NCI-H2227 treated with DMSO at 0.1 percent for 48 hours (cell line): ENCODE measurements around the gene ASCC1.
"Not testable (repeated sequence)": the region's sequence is repeated elsewhere in the genome, so short reads cannot be mapped to it uniquely, and the experiment has no call there.

ENCODE experiments used
- DNase-seq: peaks from one replicate; lab custom pipeline; 2025; lab: John Stamatoyannopoulos, UW

ASCC1 gene

DNA sequence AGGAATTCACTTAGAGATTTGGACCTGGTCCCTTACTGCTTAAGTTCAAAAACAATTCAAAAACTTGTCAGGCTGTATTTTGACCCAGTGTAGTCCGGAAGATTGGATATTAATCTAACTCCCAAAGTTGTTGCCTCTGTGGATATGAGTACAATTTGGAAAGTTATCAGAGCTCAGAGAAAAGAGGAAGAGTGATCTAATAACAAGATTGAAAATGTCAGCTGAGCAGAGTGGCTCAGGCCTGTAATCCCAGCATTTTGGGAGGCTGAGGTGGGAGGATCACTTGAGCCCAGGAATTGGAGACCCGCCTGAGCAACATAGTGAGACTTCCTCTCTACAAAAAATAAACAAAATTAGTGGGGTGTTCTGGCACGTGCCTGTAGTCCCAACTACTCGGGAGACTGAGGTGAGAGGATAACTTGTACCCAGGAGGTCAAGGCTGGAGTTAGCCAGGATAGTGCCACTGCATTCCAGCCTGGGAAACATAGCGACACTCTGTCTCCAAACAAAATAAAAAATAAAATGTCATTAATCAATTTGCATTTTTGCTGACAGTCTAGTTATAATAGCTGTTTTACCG, 3.2 kb upstream of the ASCC1 start:
- no peak for DNase-seq

DNA sequence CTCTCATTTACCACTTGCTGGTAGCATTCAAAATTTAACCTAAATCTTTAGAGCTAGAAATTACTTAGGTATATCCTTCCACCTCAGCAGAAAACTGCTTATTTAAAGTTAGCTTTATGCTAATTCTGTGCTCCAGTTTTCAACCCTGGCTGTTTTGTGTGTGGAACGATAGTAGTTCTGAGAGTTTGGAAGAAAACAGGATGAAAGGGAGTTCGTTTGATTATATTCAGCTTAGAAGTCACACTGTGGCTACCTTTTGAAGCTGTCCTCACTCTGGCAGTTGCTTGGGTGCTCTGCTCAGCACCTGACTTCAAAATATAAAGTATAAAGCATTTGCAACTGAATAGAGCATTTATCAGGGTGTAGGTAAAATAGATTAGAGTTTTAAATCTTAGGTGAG, 2.6 kb upstream of the ASCC1 start:
- no peak for DNase-seq

DNA sequence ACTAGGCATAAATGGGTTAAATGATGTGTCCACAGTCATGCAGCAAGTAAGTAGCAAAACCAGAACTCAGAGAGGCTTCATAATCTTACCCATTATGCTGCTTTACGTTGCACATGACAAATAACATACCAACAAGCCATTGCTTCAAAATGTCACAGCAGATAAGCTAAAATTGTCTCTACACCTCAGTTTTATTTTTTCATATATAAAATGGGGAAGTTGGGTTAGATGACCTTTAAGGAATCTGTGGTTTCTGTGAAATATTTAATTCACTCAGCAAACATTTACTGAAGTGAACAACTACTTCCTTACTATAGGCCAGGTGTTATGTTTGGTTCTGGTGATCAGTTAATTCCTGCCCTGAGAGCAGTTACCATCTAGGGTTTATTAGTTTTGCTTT, 2.2 kb upstream of the ASCC1 start:
- no peak for DNase-seq

DNA sequence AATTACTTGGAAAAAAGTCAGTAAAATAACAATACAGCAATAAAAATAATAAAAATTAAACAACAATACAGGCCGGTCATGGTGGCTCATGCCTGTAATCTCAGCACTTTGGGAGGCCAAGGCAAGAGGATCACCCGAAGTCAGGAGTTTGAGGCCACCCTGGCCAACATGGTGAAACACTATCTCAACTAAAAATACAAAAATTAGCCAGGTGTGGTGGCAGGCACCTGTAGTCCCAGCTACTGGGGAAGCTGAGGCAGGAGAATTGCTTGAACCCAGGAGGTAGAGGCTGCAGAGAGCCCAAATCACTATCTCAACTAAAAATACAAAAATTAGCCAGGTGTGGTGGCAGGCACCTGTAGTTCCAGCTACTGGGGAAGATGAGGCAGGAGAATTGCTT, 4.2 kb downstream of the ASCC1 start:
- DNase-seq = not testable (repeated sequence)

DNA sequence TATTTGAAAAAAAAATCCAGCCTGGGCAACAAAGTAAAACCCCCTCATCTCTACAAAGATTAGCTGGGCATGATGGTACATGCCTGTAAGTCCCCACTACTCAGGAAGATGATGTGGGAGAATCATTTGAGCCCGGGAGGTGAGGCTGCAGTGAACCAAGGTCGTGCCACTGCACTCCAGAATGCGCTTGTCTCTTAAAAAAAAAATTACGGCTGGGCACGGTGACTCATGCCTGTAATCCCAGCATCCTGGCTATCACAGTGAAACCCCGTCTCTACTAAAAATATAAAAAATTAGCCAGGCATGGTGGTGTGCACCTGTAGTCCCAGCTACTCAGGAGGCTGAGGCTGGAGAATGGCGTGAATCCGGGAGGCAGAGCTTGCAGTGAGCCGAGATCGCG, 4.7 kb downstream of the ASCC1 start:
- DNase-seq = not testable (repeated sequence)

DNA sequence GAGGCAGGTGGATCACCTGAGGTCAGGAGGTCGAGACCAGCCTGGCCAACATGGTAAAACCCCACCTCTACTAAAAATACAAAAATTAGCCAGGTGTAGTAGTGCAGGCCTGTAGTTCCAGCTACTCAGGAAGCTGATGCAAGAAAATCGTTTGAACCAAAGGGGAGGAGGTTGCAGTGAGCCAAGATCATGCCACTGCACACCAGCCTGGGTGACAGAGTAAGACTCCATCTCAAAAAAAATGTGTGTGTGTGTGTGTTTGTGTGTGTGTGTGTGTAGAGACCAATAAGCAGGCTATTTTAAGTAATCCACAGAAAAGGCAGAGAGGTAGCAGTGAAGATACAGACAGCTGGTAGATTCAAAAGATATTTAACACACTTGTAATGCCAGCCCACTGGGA, 7.5 kb downstream of the ASCC1 start:
- not testable (repeated sequence) for DNase-seq

DNA sequence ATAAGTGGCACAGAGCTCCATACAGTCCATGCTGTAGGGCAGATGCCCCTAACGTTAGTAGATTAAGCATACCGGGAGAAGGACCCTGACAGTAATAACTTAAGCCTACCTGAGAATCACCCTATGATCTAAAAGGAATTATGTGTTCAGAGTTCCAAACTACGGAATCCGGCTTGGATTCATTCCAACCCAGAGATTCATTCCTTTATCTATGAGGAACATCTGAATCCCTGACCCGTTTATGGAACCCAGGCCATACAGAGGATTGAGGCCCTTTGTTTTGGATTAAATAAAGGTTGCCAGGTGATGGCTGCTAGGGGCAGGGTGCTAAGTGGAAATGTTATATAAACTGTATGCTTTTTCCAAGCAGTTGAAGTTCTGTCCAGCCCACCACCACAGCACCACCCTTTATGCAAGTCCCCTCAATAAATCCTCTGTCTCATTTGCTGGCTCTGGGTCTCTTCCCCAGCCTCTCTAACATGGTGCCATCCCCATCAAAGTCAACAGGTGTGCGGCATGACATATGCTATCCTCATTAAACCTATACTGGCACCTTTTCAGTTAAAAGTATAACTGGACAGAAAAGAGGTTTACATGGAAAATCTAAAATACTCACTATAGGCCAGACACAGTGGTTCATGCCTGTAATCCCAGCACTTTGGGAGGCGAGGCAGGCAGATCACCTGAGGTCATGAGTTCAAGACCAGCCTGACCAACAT, 9.4 kb downstream of the ASCC1 start:
- DNase-seq = no peak

DNA sequence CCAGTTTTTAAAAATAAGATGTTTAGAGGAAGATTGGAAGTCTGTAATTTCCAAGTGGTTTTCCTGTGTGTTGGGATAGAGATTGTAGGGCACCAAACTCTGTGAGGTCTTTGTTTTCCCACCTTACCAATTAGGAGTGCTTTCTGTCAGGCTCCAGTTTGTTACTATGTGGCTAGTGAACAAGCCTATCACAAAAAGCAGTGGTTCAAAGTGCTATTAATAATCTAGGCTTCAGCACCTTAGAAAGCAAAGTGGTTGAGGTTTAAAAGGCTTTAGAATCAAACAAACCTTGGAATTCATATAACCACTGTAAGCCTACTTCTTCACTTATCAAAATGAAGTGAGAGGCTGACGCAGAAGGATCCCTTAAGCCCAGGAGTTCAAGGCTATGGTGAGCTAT, 11.4 kb downstream of the ASCC1 start:
- no peak for DNase-seq

DNA sequence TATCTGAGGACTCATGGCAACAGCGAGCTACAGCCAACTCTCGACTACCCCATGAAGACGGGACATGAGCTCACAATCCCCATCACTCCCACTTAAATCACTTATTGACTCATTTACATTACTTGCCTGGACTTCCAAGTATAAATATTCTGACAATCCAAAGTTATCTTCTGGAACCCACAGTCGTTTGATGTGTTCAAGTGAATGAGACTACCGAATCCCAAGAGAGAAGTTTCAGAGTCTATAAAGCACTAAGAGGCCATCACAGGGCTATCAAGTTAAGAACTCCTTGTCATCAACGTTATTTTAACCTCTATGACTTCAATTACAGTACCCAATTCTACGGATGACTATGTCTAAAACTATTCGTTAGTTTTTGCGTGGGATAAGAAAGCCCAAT, 11.8 kb downstream of the ASCC1 start:
- DNase-seq = no peak

DNA sequence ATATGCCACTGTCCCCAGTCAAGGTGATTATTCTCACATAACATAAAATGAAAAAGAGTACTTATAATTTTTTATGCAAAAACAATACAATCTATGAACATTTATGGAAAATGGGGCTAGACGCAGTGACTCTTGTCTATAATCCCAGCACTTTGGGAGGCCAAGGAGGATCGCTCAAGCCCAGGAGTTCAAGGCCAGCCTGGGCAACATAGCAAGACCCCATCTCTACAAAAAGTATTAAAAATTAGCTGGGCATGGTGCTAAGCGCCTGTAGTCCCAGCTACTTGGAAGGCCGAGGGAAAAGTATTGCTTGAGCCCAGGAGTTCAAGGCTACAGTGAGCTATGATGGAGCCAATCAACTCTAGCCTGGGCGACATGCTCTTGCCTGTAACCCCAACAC, 14.8 kb downstream of the ASCC1 start:
- no peak for DNase-seq

DNA sequence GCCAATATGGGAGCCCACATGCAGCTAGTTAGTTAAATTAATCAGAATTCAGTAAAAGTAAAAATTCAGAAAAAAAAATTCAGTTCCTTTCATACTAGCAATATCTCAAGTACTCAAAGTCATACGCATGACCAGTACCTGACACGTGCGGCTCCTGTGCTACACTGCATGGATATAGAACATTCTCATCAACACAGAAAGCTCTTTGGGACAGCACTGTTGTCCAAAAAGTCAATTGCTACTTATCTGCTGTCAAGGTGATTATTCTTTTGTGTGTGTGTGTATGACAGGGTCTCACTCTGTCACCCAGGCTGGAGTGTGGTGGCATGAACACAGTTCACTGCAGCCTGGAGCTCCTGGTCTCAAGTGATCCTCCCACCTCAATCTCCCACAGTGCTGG, 15.2 kb downstream of the ASCC1 start:
- no peak for DNase-seq

DNA sequence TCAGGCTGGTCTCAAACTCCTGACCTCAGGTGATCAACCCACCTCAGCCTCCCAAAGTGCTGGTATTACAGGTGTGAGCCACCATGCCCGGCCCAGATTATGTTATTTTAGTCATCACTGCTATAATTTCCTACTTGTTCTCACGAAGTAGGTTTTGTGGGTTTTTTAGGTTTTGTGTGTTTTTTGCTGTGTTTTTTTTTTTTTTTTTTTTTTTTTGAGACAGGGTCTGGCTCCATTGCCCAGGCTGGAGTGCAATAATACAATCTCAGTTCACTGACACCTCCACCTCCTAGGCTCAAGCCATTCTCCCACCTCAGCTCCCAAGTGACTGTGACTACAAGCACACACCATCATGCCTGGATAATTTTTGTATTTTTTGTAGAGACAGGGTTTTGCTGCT, 21.1 kb downstream of the ASCC1 start:
- no peak for DNase-seq

DNA sequence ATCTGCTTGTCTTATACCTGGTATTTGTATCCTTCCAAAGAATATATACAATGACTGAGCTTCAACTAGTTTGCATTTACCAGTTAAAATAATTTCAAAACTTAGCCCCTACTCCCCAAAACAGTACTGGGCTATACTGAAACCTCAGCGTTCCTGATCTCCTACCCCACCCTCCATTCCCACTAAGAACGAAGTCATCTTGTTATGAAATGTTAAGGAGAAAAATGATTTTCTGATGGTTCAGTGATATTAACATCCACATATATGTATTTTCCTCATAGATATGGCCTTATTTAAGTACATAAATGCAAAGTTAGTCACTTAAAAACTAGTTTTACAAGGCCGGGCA, 29.1 kb downstream of the ASCC1 start:
- no peak for DNase-seq

DNA sequence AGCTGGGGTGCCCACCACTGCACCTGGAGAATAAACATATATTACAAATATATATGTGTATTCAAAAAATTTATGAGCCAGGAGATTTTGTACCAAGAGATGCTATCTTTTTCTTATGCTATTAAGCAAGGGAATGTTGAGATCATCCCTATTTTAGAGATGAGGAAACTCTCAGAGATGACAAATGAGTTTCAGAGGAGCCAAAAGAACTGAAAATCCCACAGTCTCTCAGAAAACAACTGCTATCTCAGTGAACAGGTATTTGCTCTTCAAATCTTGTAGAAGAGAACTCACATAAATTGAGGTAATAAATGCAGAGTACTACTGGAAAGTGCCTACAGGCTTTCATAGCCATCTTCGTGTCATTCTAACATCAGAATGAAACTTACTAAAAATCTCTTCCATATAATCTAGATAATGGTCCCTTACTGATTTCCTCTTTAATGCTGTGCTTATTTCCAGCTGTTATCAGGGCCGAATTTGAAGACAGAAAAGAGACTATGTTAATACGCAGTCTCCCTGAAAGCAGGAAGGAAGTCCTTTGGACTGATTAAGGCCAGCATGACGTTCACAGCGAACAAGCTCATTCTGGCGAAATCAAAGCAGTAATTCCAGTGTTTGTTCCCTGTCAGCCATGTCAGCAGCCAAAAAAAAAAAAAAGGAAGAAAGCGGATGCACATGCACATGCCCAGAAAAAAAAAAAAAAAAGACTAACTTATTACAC, 29.7 kb downstream of the ASCC1 start:
- peak; percentile 21 for DNase-seq

DNA sequence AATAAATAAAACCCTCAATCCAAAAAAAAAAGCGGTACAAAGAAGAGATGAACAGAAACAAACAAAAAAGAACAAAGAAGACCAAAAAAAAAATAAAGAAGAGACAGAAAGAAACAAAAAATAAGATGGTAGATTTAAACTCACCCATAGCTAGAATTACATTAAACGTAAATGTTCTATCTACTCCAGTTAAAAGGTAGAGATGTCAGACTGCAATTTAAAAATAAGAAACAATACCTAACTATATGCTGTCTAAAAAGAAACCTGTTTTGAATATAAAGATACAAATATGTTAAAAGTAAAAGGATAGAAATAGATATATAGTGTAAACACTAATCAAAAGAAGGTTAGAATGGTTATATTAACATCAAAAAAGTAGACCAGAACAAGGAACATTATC, 31.9 kb downstream of the ASCC1 start:
- no peak for DNase-seq

DNA sequence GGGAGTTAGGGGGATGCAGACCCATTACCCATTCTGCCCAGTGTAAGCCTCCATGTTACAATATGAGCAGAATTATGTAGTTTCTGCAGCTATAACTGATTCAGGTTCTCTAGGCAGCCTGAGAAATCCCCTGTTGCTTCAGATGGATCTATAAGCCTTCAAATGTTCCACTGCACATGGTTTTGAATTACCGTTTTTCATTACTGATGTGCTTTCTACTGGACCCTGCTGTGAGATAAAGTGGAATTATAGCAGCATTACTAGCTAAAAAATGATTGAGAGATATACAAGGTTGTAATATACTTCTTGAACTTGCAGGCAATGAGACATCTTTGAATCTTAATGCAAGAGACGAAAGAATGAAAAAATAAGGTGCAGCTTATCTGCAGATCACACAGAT, 38.6 kb downstream of the ASCC1 start:
- DNase-seq = peak; percentile 38

DNA sequence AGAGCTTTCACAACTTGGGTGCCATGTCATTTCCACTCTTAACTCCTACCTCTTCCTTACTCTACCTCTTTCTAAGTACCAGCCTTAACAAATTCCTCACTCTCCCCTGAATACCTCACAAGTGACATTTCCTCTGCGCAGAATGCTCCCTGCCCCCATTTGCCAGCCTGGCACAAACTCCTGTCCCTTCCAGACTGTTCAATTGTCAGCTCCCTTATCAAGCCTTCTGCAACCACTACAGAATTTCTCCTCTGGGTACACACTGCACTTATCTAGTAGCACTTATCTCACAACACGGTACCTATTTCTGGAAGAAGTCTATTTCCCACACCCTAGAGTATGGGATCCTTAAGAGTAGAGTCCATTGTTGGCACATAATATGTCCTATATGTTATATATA, 39.4 kb downstream of the ASCC1 start:
- no peak for DNase-seq

DNA sequence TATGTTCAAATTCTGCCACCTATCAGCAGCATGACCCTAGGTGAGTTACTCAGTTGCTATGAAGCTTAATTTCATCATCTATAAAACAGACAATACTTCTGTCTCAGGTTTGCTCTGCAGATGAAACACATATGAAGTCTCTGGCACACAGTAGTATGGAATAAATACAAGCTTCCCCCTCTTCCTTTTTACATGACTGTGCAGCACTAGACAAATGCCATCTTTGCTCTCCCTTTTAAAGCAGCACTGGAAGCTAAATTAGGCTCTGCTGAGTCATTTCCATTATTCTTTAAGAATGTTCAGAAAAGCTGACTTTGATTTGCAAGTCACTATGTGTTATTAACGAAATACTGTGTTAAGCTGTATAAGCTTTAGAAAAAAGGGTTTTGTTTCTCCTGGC, 40.9 kb downstream of the ASCC1 start:
- DNase-seq = no peak

DNA sequence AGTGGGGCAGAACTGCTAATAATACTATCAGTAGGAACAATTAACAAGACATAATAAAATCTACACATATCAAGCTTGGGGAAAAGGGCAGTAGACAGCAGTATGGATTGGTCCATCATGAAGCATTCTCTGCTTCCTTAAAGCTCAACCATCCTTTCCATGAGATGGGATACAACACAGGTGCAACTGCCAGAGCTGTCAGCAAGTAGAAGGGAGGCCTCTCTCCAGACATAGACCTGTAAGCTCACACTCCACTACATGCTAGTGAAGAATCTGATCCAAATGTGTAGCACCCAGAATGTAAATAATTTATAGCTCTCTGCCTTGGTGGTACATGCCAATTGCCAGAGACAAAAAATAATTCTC, 41.8 kb downstream of the ASCC1 start:
- DNase-seq = no peak

DNA sequence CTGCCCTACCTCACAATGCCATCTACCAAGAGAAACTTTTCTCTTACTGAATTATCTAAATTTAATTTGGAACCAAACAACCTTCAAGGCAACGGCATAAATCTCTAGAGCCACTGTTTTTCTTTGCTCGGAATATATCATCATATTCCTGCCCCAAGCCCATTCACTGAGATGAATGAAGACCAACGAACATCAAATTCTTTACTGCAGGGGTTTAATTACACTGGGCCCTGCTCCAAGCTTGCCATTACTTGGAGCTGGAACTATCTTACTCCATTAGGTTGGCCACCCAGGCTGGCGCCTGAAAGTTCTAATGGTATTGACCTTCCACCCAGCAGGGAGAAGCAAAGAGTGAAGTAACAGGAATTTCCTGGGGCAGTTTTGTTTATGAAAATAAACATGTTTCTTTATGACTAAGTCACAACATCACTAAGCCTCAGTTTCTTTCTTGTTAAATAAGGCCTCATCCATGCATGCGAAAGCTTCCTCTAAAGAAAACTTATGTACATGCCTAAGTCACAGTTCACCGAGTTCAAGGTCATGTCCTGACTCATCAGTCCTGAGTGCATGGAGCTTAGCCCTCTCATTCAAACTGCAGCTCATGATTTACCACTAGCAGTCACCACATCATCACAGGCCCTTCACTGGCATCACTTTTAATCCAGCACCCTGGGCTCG, 42.3 kb downstream of the ASCC1 start:
- DNase-seq = peak; percentile 54

DNA sequence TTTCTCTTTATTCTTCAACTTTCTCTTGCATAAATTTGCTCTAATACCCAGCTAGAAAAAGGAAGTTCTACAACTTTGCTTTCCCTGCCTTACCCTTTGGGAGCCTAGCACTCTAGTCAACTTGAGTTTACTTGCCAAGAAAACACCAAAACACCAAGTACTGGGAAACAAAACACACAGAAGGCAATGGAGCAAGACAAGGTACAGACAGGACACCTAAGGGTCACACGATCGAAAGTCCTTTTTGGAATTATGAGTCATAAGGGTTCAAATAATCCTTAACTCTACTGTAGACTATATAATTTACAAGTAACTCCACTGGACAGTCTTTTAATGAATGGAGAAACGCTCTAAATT, 42.8 kb downstream of the ASCC1 start:
- DNase-seq = no peak

DNA sequence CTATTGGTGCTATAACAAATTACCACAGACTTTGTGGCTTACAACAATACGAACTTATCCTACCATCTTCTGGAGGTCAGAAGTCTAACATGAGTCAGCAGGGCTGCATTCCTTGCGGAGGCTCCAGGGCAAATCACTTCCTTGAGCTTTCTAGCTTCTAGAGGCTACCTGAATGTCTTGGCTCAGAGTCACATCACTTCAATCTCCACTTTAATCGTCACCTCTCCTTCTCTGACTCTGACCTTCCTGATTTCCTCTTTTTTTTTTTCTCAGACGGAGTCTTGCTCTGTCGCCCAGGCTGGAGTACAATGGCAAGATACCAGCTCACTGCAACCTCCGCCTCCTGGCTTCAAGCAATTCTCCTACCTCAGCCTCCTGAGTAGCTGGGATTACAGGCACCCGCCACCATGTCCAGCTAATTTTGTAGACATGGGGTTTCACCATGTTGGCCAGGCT, 44.9 kb downstream of the ASCC1 start:
- no peak for DNase-seq

DNA sequence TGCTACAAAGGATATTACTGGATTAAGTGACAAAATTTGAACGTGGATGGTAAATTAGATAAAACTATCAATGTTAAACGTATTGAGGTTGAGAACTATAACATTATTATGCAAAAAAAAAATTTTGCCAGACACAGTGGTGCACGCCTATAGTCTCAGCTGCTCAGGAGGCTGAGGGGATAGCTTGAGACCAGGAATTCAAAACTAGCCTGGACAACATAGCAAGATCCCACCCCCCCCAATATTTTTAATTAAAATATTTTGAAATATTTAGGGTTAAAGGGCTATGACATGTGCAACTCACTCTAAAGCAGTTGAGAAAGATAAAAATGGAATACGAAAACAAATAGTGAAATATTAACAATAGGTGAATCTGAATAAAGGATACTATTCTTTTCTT, 45.3 kb downstream of the ASCC1 start:
- no peak for DNase-seq
